ENCODE results near the gene MEAF6.
"Not testable (repeated sequence)": the region's sequence is repeated elsewhere in the genome, so short reads cannot be mapped to it uniquely, and the experiment has no call there.

- not testable (repeated sequence) for TF ChIP-seq CTCF (IDR thresholded peaks at IDR 0.05; ENCODE audit: insufficient read depth, low read length, poor library complexity, severe bottlenecking); EZH2phosphoT487 (conservative IDR thresholded peaks at IDR 0.05; ENCODE audit: low read length)
Measured at GRCh38 chr1:37539154-37539553, 24.6 kb upstream of the MEAF6 start.
